Measurements from ENCODE around the gene PFAS.
"Not testable (repeated sequence)": the region's sequence is repeated elsewhere in the genome, so short reads cannot be mapped to it uniquely, and the experiment has no call there.

PFAS gene

DNA sequence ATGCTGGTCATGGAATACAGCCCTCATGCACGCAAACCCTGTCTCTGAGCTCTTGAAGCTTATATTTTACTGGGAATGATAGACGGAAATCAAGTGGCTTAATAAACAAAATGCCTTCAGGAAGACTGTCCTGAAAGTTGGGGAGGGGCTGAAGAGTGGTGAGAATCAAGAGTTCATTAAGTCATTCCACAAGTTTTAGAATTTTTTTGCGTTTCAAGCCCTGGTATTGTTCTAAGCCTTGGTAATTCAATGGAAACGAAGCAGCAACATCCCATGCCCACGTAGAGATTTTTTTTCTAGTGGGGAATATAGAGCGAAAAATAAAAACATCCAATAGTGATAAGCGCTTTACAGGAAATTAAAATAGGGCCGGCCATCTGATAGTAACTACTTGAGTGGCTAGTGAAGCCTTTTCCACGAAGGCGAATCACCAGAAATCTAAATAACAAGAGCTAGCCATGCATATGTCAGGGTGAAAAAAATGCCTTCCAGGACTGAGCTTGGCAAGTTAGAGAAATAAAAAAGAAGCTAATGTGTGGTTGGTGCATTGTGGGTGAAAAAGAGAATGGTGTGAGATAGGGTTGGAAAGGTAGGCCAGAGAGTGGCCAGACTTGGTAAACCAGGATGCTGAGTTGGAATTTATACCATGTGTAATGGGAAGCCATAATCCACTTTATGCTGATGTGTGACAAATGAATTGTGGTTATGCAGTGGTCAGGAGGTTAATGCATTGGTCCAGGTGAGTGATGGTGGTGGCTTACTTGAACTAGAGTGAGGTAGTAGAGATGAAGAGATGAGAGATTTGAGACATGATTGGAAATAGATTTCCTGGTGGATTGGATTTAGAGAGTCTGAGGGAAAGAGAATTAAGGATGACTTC, 772 bp downstream of the PFAS start:
- DNase-seq (ENCODE audit: insufficient read length, low spot score), result no peak
- FAIRE-seq, result no peak
- no peak for TF ChIP-seq POLR2A (IDR thresholded peaks at IDR 0.05; ENCODE audit: low read depth, low read length)

DNA sequence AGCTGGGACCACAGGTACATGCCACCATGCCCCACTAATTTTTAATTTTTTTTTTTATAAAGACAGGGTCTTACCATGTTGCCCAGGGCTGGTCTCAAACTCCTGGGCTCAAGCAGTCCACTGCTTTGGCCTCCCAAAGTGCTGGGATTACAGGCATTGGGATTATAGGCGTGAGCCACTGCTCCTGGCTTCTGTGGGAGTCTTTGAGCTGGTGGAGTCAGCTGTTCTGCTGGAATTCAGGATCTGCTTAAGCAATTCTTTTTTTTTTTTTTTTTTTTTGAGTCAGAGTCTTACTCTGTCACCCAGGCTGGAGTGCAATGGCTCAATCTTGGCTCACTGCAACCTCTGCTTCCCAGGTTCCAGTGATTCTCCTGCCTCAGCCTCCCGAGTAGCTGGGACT, 2.3 kb downstream of the PFAS start:
- not testable (repeated sequence) for FAIRE-seq; DNase-seq (ENCODE audit: insufficient read length, low spot score)

GRCh38 chr17:8253801-8254200, 4.7 kb downstream of the PFAS start:
- no peak for FAIRE-seq
- TF ChIP-seq PAX5 (IDR thresholded peaks at IDR 0.05; ENCODE audit: insufficient read depth, low read length, severe bottlenecking), result no peak
- TF ChIP-seq TAF1 (IDR thresholded peaks at IDR 0.05; ENCODE audit: low read depth, low read length), result no peak
- TF ChIP-seq SPI1 (IDR thresholded peaks at IDR 0.05; ENCODE audit: low read depth, low read length), result no peak
- no peak for TF ChIP-seq POLR2AphosphoS5 (IDR thresholded peaks at IDR 0.05; ENCODE audit: low read depth, low read length)
- no peak for TF ChIP-seq POLR2A (IDR thresholded peaks at IDR 0.05; ENCODE audit: low read depth, low read length)
- TF ChIP-seq POU2F2 (IDR thresholded peaks at IDR 0.05; ENCODE audit: low read depth, low read length), result no peak
- DNase-seq (ENCODE audit: insufficient read length, low spot score), result no peak

GRCh38 chr17:8254881-8255280, 5.8 kb downstream of the PFAS start:
- FAIRE-seq, result no peak
- DNase-seq (ENCODE audit: insufficient read length, low spot score), result no peak
- TF ChIP-seq POU2F2 (IDR thresholded peaks at IDR 0.05; ENCODE audit: low read depth, low read length) (no peak), SPI1 (IDR thresholded peaks at IDR 0.05; ENCODE audit: low read depth, low read length) (no peak), POLR2A (IDR thresholded peaks at IDR 0.05; ENCODE audit: low read depth, low read length) (no peak)

GRCh38 chr17:8255499-8255898, 6.4 kb downstream of the PFAS start:
- DNase-seq (ENCODE audit: insufficient read length, low spot score), result no peak
- FAIRE-seq, result no peak
- no peak for TF ChIP-seq POLR2AphosphoS5 (IDR thresholded peaks at IDR 0.05; ENCODE audit: low read depth, low read length)
- TF ChIP-seq PAX5 (IDR thresholded peaks at IDR 0.05; ENCODE audit: insufficient read depth, low read length, severe bottlenecking), result no peak
- TF ChIP-seq POLR2A (IDR thresholded peaks at IDR 0.05; ENCODE audit: low read depth, low read length), result no peak
- no peak for TF ChIP-seq POU2F2 (IDR thresholded peaks at IDR 0.05; ENCODE audit: low read depth, low read length)
- no peak for TF ChIP-seq TAF1 (IDR thresholded peaks at IDR 0.05; ENCODE audit: low read depth, low read length)
- no peak for TF ChIP-seq SPI1 (IDR thresholded peaks at IDR 0.05; ENCODE audit: low read depth, low read length)

GRCh38 chr17:8256291-8256690, 7.2 kb downstream of the PFAS start:
- TF ChIP-seq PAX5 (IDR thresholded peaks at IDR 0.05; ENCODE audit: insufficient read depth, low read length, severe bottlenecking), result no peak
- TF ChIP-seq POLR2AphosphoS5 (IDR thresholded peaks at IDR 0.05; ENCODE audit: low read depth, low read length), result no peak
- no peak for TF ChIP-seq TAF1 (IDR thresholded peaks at IDR 0.05; ENCODE audit: low read depth, low read length)
- no peak for TF ChIP-seq POU2F2 (IDR thresholded peaks at IDR 0.05; ENCODE audit: low read depth, low read length)
- FAIRE-seq, result no peak
- DNase-seq (ENCODE audit: insufficient read length, low spot score), result no peak

DNA sequence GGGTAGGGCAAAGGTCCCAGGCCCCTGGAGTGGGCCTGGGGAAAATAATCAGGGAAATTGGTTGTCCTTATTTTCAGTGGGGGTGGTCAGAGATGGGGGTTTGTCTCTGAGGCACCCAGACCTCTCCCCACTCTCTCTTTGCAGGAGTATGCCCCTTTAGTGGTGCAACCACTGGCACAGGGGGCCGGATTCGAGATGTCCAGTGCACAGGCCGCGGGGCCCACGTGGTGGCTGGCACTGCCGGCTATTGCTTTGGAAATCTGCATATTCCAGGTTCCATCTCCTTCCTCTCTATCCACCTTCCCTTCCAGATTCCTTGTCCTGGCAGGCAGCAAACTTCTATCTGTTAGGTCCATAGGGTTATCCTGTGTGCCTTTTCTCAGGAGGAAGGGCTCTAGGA, 7.6 kb downstream of the PFAS start:
- TF ChIP-seq POLR2AphosphoS5 (IDR thresholded peaks at IDR 0.05; ENCODE audit: low read depth, low read length), result no peak
- TF ChIP-seq POLR2A (IDR thresholded peaks at IDR 0.05; ENCODE audit: low read depth, low read length), result no peak
- no peak for TF ChIP-seq POU2F2 (IDR thresholded peaks at IDR 0.05; ENCODE audit: low read depth, low read length)
- TF ChIP-seq TAF1 (IDR thresholded peaks at IDR 0.05; ENCODE audit: low read depth, low read length), result no peak
- no peak for TF ChIP-seq SPI1 (IDR thresholded peaks at IDR 0.05; ENCODE audit: low read depth, low read length)
- TF ChIP-seq PAX5 (IDR thresholded peaks at IDR 0.05; ENCODE audit: insufficient read depth, low read length, severe bottlenecking), result no peak
- DNase-seq (ENCODE audit: insufficient read length, low spot score) (no peak), FAIRE-seq (no peak)

- FAIRE-seq (no peak), DNase-seq (ENCODE audit: insufficient read length, low spot score) (no peak)
- TF ChIP-seq POLR2AphosphoS5 (IDR thresholded peaks at IDR 0.05; ENCODE audit: low read depth, low read length) (no peak), TAF1 (IDR thresholded peaks at IDR 0.05; ENCODE audit: low read depth, low read length) (no peak), POU2F2 (IDR thresholded peaks at IDR 0.05; ENCODE audit: low read depth, low read length) (no peak), SPI1 (IDR thresholded peaks at IDR 0.05; ENCODE audit: low read depth, low read length) (no peak), POLR2A (IDR thresholded peaks at IDR 0.05; ENCODE audit: low read depth, low read length) (no peak), PAX5 (IDR thresholded peaks at IDR 0.05; ENCODE audit: insufficient read depth, low read length, severe bottlenecking) (no peak)
Measured at GRCh38 chr17:8257801-8258200, 8.7 kb downstream of the PFAS start.

GRCh38 chr17:8264320-8264719, 15.2 kb downstream of the PFAS start:
- DNase-seq (ENCODE audit: insufficient read length, low spot score) (no peak), FAIRE-seq (no peak)
- no peak for TF ChIP-seq POU2F2 (IDR thresholded peaks at IDR 0.05; ENCODE audit: low read depth, low read length)
- no peak for TF ChIP-seq SPI1 (IDR thresholded peaks at IDR 0.05; ENCODE audit: low read depth, low read length)
- no peak for TF ChIP-seq TAF1 (IDR thresholded peaks at IDR 0.05; ENCODE audit: low read depth, low read length)
- TF ChIP-seq POLR2A (IDR thresholded peaks at IDR 0.05; ENCODE audit: low read depth, low read length), result no peak
- TF ChIP-seq POLR2AphosphoS5 (IDR thresholded peaks at IDR 0.05; ENCODE audit: low read depth, low read length), result no peak
- no peak for TF ChIP-seq PAX5 (IDR thresholded peaks at IDR 0.05; ENCODE audit: insufficient read depth, low read length, severe bottlenecking)

GRCh38 chr17:8264836-8265542, 15.9 kb downstream of the PFAS start:
- DNase-seq (ENCODE audit: insufficient read length, low spot score) (no peak), FAIRE-seq (no peak)
- TF ChIP-seq POLR2AphosphoS5 (IDR thresholded peaks at IDR 0.05; ENCODE audit: low read depth, low read length), result no peak
- TF ChIP-seq POU2F2 (IDR thresholded peaks at IDR 0.05; ENCODE audit: low read depth, low read length), result no peak
- TF ChIP-seq TAF1 (IDR thresholded peaks at IDR 0.05; ENCODE audit: low read depth, low read length), result no peak
- TF ChIP-seq SPI1 (IDR thresholded peaks at IDR 0.05; ENCODE audit: low read depth, low read length), result no peak
- no peak for TF ChIP-seq PAX5 (IDR thresholded peaks at IDR 0.05; ENCODE audit: insufficient read depth, low read length, severe bottlenecking)
- no peak for TF ChIP-seq POLR2A (IDR thresholded peaks at IDR 0.05; ENCODE audit: low read depth, low read length)
